Measurements from ENCODE around the gene USP48. TPM values are rescaled to one million over a fixed set of nuclear protein-coding genes. Genes with fewer than 3 reads are reported as not detected.

USP48 gene
- total RNA-seq, 1 experiment from 2014 or later = 49.1 TPM

- no TSS peak for BruUV-seq (replicated peaks)
- H3K9me3 ChIP-seq = no peaks in the 10 kb centered on the region
- H3K36me3 ChIP-seq (ENCODE audit: control insufficient read depth, insufficient read depth, low read length) = no peaks in the 10 kb centered on the region
- TF ChIP-seq, protein P1, sequence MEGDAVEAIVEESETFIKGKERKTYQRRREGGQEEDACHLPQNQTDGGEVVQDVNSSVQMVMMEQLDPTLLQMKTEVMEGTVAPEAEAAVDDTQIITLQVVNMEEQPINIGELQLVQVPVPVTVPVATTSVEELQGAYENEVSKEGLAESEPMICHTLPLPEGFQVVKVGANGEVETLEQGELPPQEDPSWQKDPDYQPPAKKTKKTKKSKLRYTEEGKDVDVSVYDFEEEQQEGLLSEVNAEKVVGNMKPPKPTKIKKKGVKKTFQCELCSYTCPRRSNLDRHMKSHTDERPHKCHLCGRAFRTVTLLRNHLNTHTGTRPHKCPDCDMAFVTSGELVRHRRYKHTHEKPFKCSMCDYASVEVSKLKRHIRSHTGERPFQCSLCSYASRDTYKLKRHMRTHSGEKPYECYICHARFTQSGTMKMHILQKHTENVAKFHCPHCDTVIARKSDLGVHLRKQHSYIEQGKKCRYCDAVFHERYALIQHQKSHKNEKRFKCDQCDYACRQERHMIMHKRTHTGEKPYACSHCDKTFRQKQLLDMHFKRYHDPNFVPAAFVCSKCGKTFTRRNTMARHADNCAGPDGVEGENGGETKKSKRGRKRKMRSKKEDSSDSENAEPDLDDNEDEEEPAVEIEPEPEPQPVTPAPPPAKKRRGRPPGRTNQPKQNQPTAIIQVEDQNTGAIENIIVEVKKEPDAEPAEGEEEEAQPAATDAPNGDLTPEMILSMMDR (IDR thresholded peaks at IDR 0.05; ENCODE audit: insufficient read depth in 1 of 2, low read depth in 1 of 2, low read length in 1 of 2, severe bottlenecking in 1 of 2, unreplicated experiment in 1 of 2) = no peak
- Mint-ChIP-seq H3K27me3 (ENCODE audit: insufficient read depth, unreplicated experiment) (no peaks in the 10 kb centered on the region), H3K36me3 (ENCODE audit: insufficient read depth, unreplicated experiment) (peaks cover 61% of the 10 kb centered on the region), H3K4me3 (ENCODE audit: unreplicated experiment) (no peak overlapping the region), H3K27ac (ENCODE audit: unreplicated experiment) (no peak overlapping the region), H3K4me1 (ENCODE audit: low read depth, unreplicated experiment) (no peaks in the 10 kb centered on the region), H3K9me3 (ENCODE audit: unreplicated experiment) (no peaks in the 10 kb centered on the region)
- ChIA-PET CTCF (no interaction called here), POLR2A (no interaction called here)
- intact Hi-C loops (cut with micrococcal nuclease; ENCODE audit: unreplicated experiment) = no loop called here
- H3K4me1 ChIP-seq = no peaks in the 10 kb centered on the region
- DNase-seq = no peak
- H3K4me3 ChIP-seq (ENCODE audit: low read depth, low read length) = no peak overlapping the region
- no peaks in the 10 kb centered on the region for H3K27me3 ChIP-seq (replicated peaks; ENCODE audit: control insufficient read depth, insufficient read depth, low read length)
Observed at GRCh38 chr1:21721295-21721985, 61.5 kb downstream of the USP48 start.

DNA sequence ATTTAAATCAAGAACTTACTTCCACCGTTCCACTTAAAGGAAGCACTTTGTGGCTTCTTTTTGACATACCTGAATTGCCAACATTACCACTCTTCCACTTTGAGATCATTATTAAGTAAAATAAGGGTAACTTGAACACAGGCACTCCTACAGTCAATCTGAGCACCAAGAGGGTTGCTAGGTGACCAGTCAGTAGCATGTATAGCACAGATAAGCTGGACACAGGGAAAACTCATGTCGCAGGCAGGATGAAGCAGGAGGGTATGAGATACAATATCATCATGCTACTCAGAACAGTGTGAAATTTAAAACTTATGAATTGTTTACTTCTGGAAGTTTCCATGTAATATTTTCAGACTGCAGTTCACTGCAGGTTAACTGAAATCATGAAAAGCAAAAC is 66.8 kb downstream of the USP48 start:
- Mint-ChIP-seq H3K4me1 (ENCODE audit: low read depth, unreplicated experiment) (no peaks in the 10 kb centered on the region), H3K27me3 (ENCODE audit: insufficient read depth, unreplicated experiment) (no peaks in the 10 kb centered on the region), H3K27ac (ENCODE audit: unreplicated experiment) (no peak overlapping the region), H3K9me3 (ENCODE audit: unreplicated experiment) (no peaks in the 10 kb centered on the region), H3K36me3 (ENCODE audit: insufficient read depth, unreplicated experiment) (peaks cover 61% of the 10 kb centered on the region), H3K4me3 (ENCODE audit: unreplicated experiment) (no peak overlapping the region)
- Histone ChIP-seq H3K4me1 (no peaks in the 10 kb centered on the region), H3K27me3 (replicated peaks; ENCODE audit: control insufficient read depth, insufficient read depth, low read length) (no peaks in the 10 kb centered on the region), H3K36me3 (ENCODE audit: control insufficient read depth, insufficient read depth, low read length) (no peaks in the 10 kb centered on the region; the same call in 1 of the 2 replicates), H3K4me3 (ENCODE audit: low read depth, low read length) (no peak overlapping the region), H3K9me3 (no peaks in the 10 kb centered on the region)
- BruUV-seq (replicated peaks) = no TSS peak
- TF ChIP-seq, protein P1 (IDR thresholded peaks at IDR 0.05; ENCODE audit: insufficient read depth in 1 of 2, low read depth in 1 of 2, low read length in 1 of 2, severe bottlenecking in 1 of 2, unreplicated experiment in 1 of 2) = no peak
- no peak for DNase-seq
- intact Hi-C loops (cut with micrococcal nuclease; ENCODE audit: unreplicated experiment) = no loop called here
- CTCF ChIA-PET = no interaction called here
- POLR2A ChIA-PET = no interaction called here

- H3K9me3 Mint-ChIP-seq (ENCODE audit: unreplicated experiment) = no peaks in the 10 kb centered on the region
- H3K4me1 Mint-ChIP-seq (ENCODE audit: low read depth, unreplicated experiment) = peaks cover 12% of the 10 kb centered on the region
- Histone ChIP-seq H3K4me1 (no peaks in the 10 kb centered on the region), H3K27me3 (replicated peaks; ENCODE audit: control insufficient read depth, insufficient read depth, low read length) (no peaks in the 10 kb centered on the region), H3K36me3 (ENCODE audit: control insufficient read depth, insufficient read depth, low read length) (peaks cover 1% of the 10 kb centered on the region; the same call in 1 of the 2 replicates), H3K9me3 (no peaks in the 10 kb centered on the region), H3K4me3 (ENCODE audit: low read depth, low read length) (no peak overlapping the region)
- H3K27ac Mint-ChIP-seq (ENCODE audit: unreplicated experiment) = no peak overlapping the region
- H3K4me3 Mint-ChIP-seq (ENCODE audit: unreplicated experiment) = no peak overlapping the region
- intact Hi-C loops (cut with micrococcal nuclease; ENCODE audit: unreplicated experiment) = no loop called here
- ChIA-PET POLR2A (no interaction called here), CTCF (no interaction called here)
- BruUV-seq (replicated peaks) = no TSS peak
- no peak for DNase-seq
- peaks cover 33% of the 10 kb centered on the region for H3K36me3 Mint-ChIP-seq (ENCODE audit: insufficient read depth, unreplicated experiment)
- H3K27me3 Mint-ChIP-seq (ENCODE audit: insufficient read depth, unreplicated experiment) = no peaks in the 10 kb centered on the region
- TF ChIP-seq, protein P1 (IDR thresholded peaks at IDR 0.05; ENCODE audit: insufficient read depth in 1 of 2, low read depth in 1 of 2, low read length in 1 of 2, severe bottlenecking in 1 of 2, unreplicated experiment in 1 of 2) = no peak
Observed at GRCh38 chr1:21707891-21708290, 75.1 kb downstream of the USP48 start.

Data from Caco-2 (cell line).